Middle frontal gyrus (tissue), 1 donor: Measurements from ENCODE around the gene CPTP.

Source experiments
- DNase-seq: peaks from one replicate; pipeline ENCODE4 v3.0.0-alpha.2; 2015; ENCODE audit warnings: low spot score; ENCODE audit errors: extremely low spot score

Gene CPTP

GRCh38 chr1:1348420-1349255, 24.0 kb downstream of the CPTP start:
- no peak for DNase-seq

GRCh38 chr1:1349256-1350012, 24.8 kb downstream of the CPTP start, which contains the start of gene DVL1:
DVL1 (minus strand) TSS chr1:1349418; CDS start chr1:1349065, 353 bp downstream.
- no peak for DNase-seq

GRCh38 chr1:1351511-1352427, 27.2 kb downstream of the CPTP start:
- DNase-seq, result no peak

GRCh38 chr1:1352786-1353388, 28.3 kb downstream of the CPTP start:
- DNase-seq, result no peak

DNA sequence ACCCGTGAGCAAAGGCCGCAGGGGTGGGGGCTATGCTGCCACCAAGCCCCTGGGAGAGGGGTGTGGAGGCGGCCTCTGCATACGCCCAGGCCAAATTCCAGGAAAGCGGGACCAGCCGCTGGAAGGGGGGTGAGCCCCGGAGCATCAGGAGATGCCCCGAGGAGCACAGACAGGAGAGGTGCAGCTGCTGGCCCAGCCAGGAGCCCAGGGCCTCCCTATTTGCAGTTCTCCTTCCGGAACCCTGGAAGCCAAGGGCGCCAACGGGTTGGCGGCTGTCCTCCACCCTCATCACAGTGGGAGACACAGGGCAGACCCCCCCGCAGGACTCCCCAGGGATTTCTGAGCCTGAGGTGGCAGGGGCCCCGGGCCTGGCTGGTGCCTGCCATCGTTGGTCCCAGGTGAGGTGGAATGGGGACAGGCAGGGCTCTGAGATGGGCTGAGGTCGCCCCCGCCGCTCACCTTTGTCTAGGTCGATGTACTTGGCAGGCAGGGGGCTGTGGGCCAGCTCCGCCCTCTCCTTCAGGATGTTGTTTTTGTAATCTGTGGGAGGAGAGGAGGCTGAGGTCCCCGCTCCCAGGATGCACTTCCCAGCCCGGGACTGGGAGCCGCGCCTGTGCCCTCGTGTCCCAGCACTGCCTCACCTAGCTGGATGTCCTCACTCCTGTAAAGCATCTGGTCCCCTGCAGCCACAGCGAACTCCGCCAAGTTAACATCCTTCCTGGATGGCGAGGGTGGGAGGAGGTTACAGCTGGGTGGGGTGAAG, 29.0 kb downstream of the CPTP start:
- DNase-seq, result no peak

GRCh38 chr1:1354271-1355247, 30.0 kb downstream of the CPTP start:
- DNase-seq, result no peak

DNA sequence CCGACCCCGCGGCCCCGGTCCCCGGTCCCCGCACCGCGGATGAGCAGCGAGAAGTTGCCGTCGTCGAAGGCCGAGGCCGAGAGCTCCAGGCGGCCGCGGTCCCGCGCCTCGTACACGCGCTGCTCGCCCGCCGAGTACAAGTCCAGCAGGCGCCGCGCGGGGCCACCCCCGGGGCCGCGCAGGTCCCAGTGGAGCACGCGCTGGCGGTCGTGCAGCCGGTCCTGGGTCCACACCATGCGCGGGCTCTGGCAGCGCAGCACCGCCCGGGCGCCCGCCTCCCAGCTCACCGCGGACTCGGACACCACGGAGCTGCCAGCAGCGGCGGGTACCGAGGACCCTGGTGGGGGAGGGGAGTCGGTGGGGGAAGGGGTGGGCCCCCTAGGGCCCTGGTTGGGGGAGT, 30.8 kb downstream of the CPTP start:
- no peak for DNase-seq

GRCh38 chr1:1356166-1356795, 31.7 kb downstream of the CPTP start:
- DNase-seq, result no peak

DNA sequence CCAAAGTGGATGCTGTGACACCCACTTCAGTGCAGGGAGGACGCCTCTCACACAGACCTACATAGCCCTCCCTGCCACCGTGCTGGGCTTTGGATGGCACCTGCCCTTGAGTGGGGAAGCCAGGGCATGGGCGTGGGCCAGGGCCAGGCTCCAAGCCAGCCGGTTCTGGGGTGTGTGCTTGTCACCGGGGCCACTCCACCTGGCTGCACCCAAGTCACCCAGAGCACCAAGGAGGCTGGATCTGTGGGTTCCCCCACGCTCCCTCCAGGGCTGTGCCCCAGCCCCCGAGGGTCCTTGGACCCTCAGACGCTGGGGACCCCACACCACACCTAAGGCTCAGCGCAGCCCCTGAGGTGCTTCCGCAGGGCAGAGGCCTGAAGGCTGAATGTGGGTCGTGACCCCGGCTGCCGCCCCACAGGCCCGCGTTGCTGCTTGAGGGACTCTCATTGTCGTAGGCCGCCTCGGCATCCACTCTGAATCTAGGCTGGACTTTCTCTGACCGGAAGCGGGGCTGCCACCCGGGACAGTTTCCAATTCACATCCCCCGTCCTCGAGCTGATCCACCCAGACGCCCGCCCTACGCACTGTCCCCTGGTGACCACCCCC, 32.3 kb downstream of the CPTP start:
- DNase-seq, result no peak

DNA sequence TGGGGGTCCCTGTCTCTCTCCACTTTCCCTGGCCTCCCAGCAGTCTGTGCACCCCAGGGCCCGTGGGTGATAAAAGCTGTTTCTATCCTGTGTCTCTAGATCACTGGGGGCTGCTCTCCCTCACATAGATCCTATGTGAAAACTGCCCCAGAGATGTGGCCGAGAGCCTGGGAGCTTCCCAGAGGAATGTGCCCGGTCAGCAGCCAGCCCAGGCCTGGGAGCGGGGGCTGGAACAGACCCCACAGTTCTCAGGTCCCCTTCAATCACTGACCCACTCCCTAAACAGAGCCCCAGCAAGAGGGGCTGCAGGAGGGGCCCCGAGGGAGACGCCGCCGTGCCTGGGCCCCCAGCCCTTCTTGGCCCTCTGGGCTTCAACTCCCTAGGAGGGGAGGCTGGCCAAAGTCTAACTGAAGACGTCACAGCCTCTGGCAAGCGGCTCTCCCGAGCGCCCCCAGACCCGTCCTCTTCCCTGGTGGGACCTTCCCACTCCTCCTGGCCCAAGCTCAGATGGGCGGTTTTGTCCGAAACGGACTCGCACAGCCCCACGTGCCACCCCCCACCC, 33.4 kb downstream of the CPTP start:
- no peak for DNase-seq

GRCh38 chr1:1358433-1359271, 34.0 kb downstream of the CPTP start, which contains the start of gene MXRA8:
MXRA8 (minus strand) TSS chr1:1358555; CDS start chr1:1358504, 51 bp downstream.
- DNase-seq, result no peak

GRCh38 chr1:1359308-1359663, 34.7 kb downstream of the CPTP start:
- DNase-seq, result no peak

- no peak for DNase-seq
Measured at GRCh38 chr1:1359664-1360468, 35.3 kb downstream of the CPTP start.

DNA sequence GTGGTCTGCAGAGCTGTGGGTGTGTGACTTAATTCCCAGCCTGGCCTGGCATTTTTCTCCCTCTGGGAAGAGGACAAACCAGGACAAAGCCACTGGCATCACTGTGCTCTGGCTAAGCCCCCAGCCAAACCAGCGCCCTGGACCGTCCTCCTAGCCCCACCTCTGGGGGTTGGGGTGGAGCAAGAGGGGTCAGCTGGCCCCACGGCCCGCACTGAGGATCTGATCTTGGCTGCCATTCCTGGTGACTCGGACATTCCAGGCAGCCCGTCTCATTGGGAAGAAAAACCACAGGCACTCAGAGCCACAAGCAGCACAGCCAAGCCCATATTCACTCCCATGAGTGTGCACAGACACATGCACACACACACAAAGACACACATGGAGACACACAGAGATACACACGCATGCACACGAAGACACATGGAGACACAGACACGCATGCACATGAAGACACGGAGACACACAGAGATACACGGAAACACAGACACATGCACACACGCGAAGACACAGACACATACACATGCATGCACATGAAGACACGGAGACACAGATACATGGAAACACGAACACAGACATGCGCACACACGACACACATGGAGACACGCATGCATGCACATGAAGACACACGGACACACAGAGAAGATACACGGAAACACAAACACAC, 36.0 kb downstream of the CPTP start:
- no peak for DNase-seq

- DNase-seq, result no peak
Measured at GRCh38 chr1:1361233-1361981, 36.8 kb downstream of the CPTP start.
